DMS79 (cell line): ENCODE results near the gene MSRB1.
"Not testable (repeated sequence)": the region's sequence is repeated elsewhere in the genome, so short reads cannot be mapped to it uniquely, and the experiment has no call there.

Experiments
- DNase-seq: peaks from one replicate; lab custom pipeline; 2025; lab: John Stamatoyannopoulos, UW

MSRB1 gene

GRCh38 chr16:1938910-1939309 is 4.1 kb downstream of the MSRB1 start:
- no peak for DNase-seq

GRCh38 chr16:1938316-1938715 is 4.7 kb downstream of the MSRB1 start:
- no peak for DNase-seq

- DNase-seq, result no peak
Measured at GRCh38 chr16:1936945-1937479, 6.0 kb downstream of the MSRB1 start.

- DNase-seq, result no peak
Measured at GRCh38 chr16:1933097-1933661, 9.8 kb downstream of the MSRB1 start.

GRCh38 chr16:1932050-1933028 is 10.7 kb downstream of the MSRB1 start:
- no peak for DNase-seq

GRCh38 chr16:1930338-1930720 is 12.7 kb downstream of the MSRB1 start:
- no peak for DNase-seq

- peak; percentile 41 for DNase-seq
Measured at GRCh38 chr16:1929578-1930337, 13.2 kb downstream of the MSRB1 start.

GRCh38 chr16:1929105-1929504 is 13.9 kb downstream of the MSRB1 start:
- DNase-seq, result no peak

- no peak for DNase-seq
Measured at GRCh38 chr16:1926271-1926670, 16.7 kb downstream of the MSRB1 start.

- DNase-seq, result no peak
Measured at GRCh38 chr16:1924095-1924494, 18.9 kb downstream of the MSRB1 start.

GRCh38 chr16:1923299-1924034 is 19.5 kb downstream of the MSRB1 start:
- DNase-seq, result no peak

- no peak for DNase-seq
Measured at GRCh38 chr16:1922357-1922756, 20.6 kb downstream of the MSRB1 start.

GRCh38 chr16:1920727-1921171 is 22.2 kb downstream of the MSRB1 start:
- DNase-seq, result no peak

GRCh38 chr16:1920122-1920521 is 22.9 kb downstream of the MSRB1 start:
- not testable (repeated sequence) for DNase-seq

GRCh38 chr16:1919327-1919998 is 23.5 kb downstream of the MSRB1 start:
- DNase-seq, result no peak

- no peak for DNase-seq
Measured at GRCh38 chr16:1918351-1919326, 24.4 kb downstream of the MSRB1 start, which contains the start of gene HS3ST6. TSS of gene HS3ST6 (minus strand) at chr16:1918415. CDS start at chr16:1918323, 92 bp downstream.

GRCh38 chr16:1917665-1918350 is 25.2 kb downstream of the MSRB1 start:
- no peak for DNase-seq

- DNase-seq, result no peak
Measured at GRCh38 chr16:1917056-1917664, 25.8 kb downstream of the MSRB1 start.

- no peak for DNase-seq
Measured at GRCh38 chr16:1916640-1916990, 26.4 kb downstream of the MSRB1 start.
